Kidney glomerular epithelial cell (primary cell): Measurements from ENCODE around the gene TMEM126B.
"Not testable (repeated sequence)": the region's sequence is repeated elsewhere in the genome, so short reads cannot be mapped to it uniquely, and the experiment has no call there.

Experiments used
- DNase-seq: peaks from one replicate; lab custom pipeline; 2025; lab: John Stamatoyannopoulos, UW

TMEM126B gene

GRCh38 chr11:85627998-85628770 is at the start of gene TMEM126B:
TSS of gene TMEM126B (plus strand) at chr11:85628593. CDS start at chr11:85628608, 15 bp downstream.
- peak; percentile 98 for DNase-seq

- no peak for DNase-seq
Observed at GRCh38 chr11:85582111-85582510, 46.3 kb upstream of the TMEM126B start.

- no peak for DNase-seq
Observed at GRCh38 chr11:85589373-85589772, 39.0 kb upstream of the TMEM126B start.

GRCh38 chr11:85590848-85591483 is 37.4 kb upstream of the TMEM126B start:
- DNase-seq: peak; percentile 20

- peak; percentile 39 for DNase-seq
Observed at GRCh38 chr11:85595285-85595884, 33.0 kb upstream of the TMEM126B start.

- no peak for DNase-seq
Observed at GRCh38 chr11:85596886-85597285, 31.5 kb upstream of the TMEM126B start.

- no peak for DNase-seq
Observed at GRCh38 chr11:85599083-85599482, 29.3 kb upstream of the TMEM126B start.

GRCh38 chr11:85602526-85603213 is 25.7 kb upstream of the TMEM126B start:
- no peak for DNase-seq

- no peak for DNase-seq
Observed at GRCh38 chr11:85603220-85603619, 25.2 kb upstream of the TMEM126B start.

GRCh38 chr11:85606237-85606636 is 22.2 kb upstream of the TMEM126B start:
- DNase-seq: not testable (repeated sequence)

- not testable (repeated sequence) for DNase-seq
Observed at GRCh38 chr11:85608621-85609020, 19.8 kb upstream of the TMEM126B start.

GRCh38 chr11:85609286-85609685 is 19.1 kb upstream of the TMEM126B start:
- DNase-seq: not testable (repeated sequence)

GRCh38 chr11:85611643-85612042 is 16.8 kb upstream of the TMEM126B start:
- not testable (repeated sequence) for DNase-seq

GRCh38 chr11:85619499-85619898 is 8.9 kb upstream of the TMEM126B start:
- no peak for DNase-seq

GRCh38 chr11:85620256-85620655 is 8.1 kb upstream of the TMEM126B start:
- no peak for DNase-seq

- no peak for DNase-seq
Observed at GRCh38 chr11:85626496-85626895, 1.9 kb upstream of the TMEM126B start.

- peak; percentile 36 for DNase-seq
Observed at GRCh38 chr11:85627332-85627997, 928 bp upstream of the TMEM126B start, which contains the start of gene DLG2. TSS of gene DLG2 (minus strand) at chr11:85627344.

GRCh38 chr11:85628771-85629341 is 463 bp downstream of the TMEM126B start:
- DNase-seq: no peak

- no peak for DNase-seq
Observed at GRCh38 chr11:85634747-85635146, 6.4 kb downstream of the TMEM126B start.

GRCh38 chr11:85643191-85643614 is 14.8 kb downstream of the TMEM126B start:
- no peak for DNase-seq

- no peak for DNase-seq
Observed at GRCh38 chr11:85647078-85647477, 18.7 kb downstream of the TMEM126B start.
